ENCODE measurements around the gene KCNE2.

Gene KCNE2, protein sequence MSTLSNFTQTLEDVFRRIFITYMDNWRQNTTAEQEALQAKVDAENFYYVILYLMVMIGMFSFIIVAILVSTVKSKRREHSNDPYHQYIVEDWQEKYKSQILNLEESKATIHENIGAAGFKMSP

DNA sequence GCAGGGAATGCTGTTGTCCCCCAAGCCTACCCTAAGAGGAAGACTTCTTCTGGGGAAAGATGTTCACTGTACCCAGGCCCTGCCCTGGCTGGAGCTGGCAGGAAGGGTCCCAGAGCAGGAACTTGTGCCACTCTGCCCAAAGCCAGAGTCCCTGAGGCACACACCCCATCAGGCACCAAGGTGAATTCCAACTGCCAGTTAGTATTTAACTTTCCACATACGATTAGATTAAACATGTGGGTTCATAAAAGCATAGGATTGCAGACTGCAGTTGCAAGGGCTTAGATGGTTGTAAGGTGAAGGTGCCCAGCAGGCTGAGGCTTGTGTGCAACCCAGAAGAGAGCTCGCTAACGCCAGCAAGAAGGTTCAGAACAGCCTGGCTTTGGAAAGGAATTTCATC, at the start of gene KCNE2:
Gene KCNE2, plus strand, starts transcription at position 274 of the 400 bp plus-strand sequence. CDS start 6,473 bp downstream, outside the sequence.
- in situ Hi-C loops (cut with HindIII; ENCODE audit: low sequenced_read_pairs): no loop called here

- in situ Hi-C loops (cut with HindIII; ENCODE audit: low sequenced_read_pairs): no loop called here
Observed at GRCh38 chr21:34319585-34319984, 44.2 kb upstream of the KCNE2 start.

- in situ Hi-C loops (cut with HindIII; ENCODE audit: low sequenced_read_pairs): loop anchor here (10.0 kb wide), 1 partner anchor 55 kb away; no protein-coding TSS in a partner anchor
Observed at GRCh38 chr21:34320011-34320410, 43.8 kb upstream of the KCNE2 start.

DNA sequence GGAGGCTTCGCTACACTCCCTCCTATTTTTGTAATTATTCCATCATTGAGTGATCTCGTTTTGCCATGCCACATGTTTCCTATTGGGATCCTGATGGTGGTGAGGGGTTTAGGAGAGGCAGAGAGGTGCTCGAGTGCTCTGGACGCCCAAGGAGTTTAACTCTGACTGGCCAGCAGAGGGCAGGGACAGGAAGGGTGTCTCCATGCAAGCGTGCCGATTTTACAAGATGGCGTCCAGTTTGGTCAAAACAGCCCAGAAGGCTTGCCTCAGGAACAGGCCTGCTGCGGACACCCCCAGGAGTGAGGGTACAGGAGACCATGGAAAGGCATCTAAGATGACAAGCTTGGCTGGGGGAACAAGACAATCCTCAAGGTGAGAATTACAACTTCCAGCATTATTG, 33.8 kb upstream of the KCNE2 start:
- in situ Hi-C loops (cut with HindIII; ENCODE audit: low sequenced_read_pairs): no loop called here

DNA sequence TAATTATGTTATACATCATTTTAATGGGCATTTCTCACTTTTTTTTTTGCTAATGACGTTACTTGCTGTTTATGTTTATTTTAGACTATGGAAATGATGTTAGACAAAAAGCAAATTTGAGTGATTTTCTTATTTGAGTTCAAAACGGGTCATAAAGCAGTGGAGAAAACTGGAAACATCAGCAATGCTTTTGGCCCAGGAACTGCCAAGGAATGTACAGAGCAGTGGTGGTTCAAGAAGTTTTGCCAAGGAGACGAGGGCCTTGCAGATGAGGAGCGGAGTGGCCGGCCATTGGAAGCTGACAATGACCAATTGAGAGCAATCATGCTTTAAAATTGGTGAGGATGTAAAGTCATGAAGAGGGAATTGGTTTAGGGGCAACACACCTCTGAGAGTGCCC, 32.1 kb upstream of the KCNE2 start:
- in situ Hi-C loops (cut with HindIII; ENCODE audit: low sequenced_read_pairs): no loop called here

GRCh38 chr21:34332347-34332746, 31.5 kb upstream of the KCNE2 start:
- in situ Hi-C loops (cut with HindIII; ENCODE audit: low sequenced_read_pairs): no loop called here

- in situ Hi-C loops (cut with HindIII; ENCODE audit: low sequenced_read_pairs): no loop called here
Observed at GRCh38 chr21:34333121-34333739, 30.6 kb upstream of the KCNE2 start.

DNA sequence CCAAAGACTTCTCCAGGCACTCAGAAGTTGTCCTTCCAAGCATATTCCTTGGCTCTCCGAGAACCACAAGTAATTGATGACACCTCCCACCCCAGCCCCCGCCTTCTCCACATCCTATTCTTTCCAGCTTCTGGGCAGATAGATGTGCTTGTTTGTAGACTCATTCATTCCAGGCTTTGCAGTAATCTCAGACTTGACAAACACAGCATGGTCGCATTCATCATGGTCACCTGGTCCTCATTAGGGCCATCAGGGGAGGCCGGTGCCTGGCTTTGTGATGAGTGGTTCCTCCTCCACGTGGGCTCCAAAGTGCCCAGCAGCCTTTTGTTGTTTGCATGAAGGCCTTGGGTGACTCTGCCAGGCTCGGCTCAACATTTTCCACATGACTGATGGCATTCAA, 28.5 kb upstream of the KCNE2 start:
- in situ Hi-C loops (cut with HindIII; ENCODE audit: low sequenced_read_pairs): no loop called here

DNA sequence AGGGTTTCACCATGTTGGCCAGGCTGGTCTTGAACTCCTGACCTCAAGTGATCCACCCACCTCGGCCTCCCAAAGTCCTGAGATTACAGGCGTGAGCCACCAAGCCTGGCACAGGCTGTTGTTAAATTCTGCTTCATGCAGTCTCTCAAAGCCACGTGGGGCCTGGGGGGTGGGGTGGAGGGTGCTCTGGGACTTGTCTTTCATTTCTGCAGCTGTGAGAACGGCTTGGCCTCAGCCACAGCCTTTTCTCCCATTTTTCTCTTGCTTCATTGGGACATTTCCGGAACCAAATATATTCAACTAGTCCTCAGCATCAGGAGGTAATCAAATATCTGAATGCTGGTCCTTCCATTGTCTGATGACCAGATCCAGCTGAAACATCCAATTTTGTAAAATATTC, 27.6 kb upstream of the KCNE2 start:
- in situ Hi-C loops (cut with HindIII; ENCODE audit: low sequenced_read_pairs): no loop called here

GRCh38 chr21:34336756-34337391, 26.9 kb upstream of the KCNE2 start:
- in situ Hi-C loops (cut with HindIII; ENCODE audit: low sequenced_read_pairs): no loop called here

DNA sequence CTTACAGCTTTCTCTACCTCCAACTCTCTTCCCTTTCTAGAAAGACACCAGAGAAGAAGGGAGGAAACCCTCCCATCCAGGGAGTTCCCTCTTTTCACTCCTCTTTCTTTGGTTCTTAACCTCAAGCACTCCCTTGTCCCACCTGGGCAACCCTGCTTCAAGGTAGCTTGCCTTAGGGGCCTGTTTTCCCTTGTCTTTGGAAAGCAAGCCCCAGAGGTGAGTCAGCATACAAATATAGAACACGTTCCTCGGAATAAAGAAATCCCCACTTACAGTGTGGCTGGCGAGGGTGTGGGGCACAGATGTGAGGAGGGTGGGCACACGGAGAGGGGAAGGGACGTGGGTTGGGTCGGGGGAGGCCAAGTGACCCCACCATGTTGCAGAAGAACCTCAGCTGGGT, 26.1 kb upstream of the KCNE2 start:
- in situ Hi-C loops (cut with HindIII; ENCODE audit: low sequenced_read_pairs): no loop called here

GRCh38 chr21:34338226-34338625, 25.6 kb upstream of the KCNE2 start:
- in situ Hi-C loops (cut with HindIII; ENCODE audit: low sequenced_read_pairs): no loop called here

GRCh38 chr21:34340061-34340460, 23.7 kb upstream of the KCNE2 start:
- in situ Hi-C loops (cut with HindIII; ENCODE audit: low sequenced_read_pairs): no loop called here

DNA sequence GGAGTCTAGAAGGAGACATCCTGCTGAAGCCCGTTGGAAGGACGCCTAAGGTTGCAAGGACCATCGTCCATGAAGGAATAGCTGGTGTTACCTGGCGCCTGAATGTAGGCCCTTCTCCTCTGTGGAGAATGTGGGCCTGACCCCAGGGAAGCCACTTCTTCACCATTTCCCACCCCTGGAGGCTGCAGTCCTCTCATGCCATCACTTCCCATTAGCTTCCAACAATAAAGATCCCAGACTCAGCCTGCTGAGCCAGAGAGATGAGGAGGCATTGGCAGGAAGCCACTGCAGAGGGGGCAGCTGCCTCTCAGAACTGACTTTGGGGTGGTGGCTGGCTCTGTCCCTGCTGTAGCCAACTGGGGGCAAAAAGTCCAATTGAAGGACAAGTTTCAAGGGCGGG, 21.3 kb upstream of the KCNE2 start:
- in situ Hi-C loops (cut with HindIII; ENCODE audit: low sequenced_read_pairs): no loop called here

DNA sequence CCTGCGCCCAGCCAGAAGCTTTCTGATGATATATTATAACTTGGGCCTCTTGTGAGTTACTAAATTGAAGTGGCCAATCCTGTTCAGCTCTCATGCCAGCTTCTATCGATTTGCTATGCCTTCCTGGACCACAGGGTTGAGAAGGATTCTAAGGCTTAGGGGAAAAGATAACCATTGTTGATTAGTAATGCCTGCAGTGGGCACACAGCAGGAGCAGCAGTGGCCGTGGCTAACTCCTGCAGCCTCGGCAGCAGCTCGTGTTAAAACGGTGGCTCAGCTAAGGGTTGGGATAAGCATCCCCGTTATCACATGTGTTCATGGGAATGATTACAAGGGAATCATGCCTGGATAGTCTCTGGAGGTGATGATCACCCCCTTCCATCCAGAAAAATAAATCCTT, 20.5 kb upstream of the KCNE2 start:
- in situ Hi-C loops (cut with HindIII; ENCODE audit: low sequenced_read_pairs): no loop called here

- in situ Hi-C loops (cut with HindIII; ENCODE audit: low sequenced_read_pairs): no loop called here
Observed at GRCh38 chr21:34343838-34344381, 19.9 kb upstream of the KCNE2 start.

- in situ Hi-C loops (cut with HindIII; ENCODE audit: low sequenced_read_pairs): no loop called here
Observed at GRCh38 chr21:34344584-34344983, 19.2 kb upstream of the KCNE2 start.

DNA sequence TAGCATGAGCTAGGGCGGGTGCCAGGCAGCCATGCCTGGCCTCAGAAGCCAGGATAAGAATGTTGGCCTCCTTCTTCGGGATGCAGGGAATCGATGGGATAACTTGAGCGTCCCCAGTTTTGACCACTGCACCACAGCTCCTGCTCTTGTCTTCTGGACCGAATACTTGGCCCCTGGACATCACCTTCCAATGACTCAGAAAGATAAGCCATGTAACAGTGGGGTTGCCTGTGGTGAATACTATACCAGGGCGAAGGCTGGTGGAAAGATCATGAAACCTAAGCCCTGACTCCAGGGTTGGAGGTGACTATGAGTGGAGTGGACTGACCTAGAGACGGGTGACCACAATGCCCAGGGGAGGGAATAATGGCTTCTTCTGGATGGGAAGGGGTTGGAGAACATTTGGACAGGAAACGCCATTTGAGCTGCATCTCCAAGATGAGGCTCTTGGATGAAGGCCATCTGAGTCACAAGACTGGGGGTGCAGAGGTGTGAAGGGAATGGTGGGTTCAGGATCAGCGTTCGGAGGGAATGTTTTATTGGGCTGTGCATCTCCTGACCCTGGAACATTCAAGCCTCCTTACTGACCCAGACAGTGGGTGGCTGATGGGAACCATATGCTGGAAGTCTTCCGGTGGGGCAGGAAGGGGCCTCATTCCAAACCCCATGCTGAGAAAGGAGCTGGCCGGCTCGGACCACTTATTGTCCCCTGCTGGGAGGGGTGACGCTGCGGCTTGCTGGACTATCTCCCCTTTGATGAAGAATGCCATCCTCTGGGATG, 18.5 kb upstream of the KCNE2 start:
- in situ Hi-C loops (cut with HindIII; ENCODE audit: low sequenced_read_pairs): no loop called here

DNA sequence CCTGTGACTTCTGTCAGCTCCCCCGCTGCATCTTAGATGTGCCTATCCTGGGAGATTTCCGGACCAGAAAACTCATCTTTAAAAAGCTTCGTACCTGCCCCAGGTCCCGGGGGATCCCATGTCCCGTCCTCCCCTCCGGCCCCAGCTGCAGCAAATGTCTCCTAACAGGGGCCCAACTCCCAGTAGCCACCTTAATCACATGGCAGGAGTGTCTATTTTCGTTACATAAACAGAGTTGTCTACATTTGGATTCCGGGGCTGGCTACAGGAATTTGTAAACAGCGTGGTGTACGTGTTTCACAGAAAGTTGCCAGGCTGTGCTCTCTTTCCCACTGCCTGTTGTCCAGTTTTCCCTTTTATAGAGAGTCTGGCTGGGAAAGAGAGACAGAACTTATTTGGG, 17.9 kb upstream of the KCNE2 start:
- in situ Hi-C loops (cut with HindIII; ENCODE audit: low sequenced_read_pairs): no loop called here

GRCh38 chr21:34348890-34349519, 14.8 kb upstream of the KCNE2 start:
- in situ Hi-C loops (cut with HindIII; ENCODE audit: low sequenced_read_pairs): no loop called here

DNA sequence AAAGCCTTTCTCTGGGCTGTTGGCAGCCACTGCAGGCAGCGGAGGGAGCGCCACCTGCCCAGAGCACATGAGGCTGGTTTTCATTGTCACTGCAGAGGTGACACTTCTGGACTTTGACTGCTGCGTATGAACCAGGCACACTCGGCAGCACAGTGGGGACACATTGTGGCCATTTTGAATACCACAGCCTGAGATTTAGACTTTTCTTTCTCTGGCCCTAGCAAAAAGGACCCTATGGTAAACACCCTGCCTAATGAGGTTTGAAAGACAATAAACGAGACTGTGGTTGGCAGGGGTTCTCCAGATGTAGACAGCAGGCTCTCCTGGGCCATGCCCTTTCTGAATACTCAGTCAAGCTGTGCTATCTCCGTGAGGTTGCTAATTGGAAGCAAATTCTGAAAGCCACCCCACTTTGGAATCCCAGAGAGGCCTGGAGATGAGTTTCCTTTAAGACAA, 12.0 kb upstream of the KCNE2 start:
- in situ Hi-C loops (cut with HindIII; ENCODE audit: low sequenced_read_pairs): no loop called here
